Measurements from ENCODE around the gene PTPRU. TPM values are rescaled to one million over a fixed set of nuclear protein-coding genes. Genes with fewer than 3 reads are reported as not detected.

The PTPRU gene
- total RNA-seq, 1 donor: 9.4 TPM

DNA sequence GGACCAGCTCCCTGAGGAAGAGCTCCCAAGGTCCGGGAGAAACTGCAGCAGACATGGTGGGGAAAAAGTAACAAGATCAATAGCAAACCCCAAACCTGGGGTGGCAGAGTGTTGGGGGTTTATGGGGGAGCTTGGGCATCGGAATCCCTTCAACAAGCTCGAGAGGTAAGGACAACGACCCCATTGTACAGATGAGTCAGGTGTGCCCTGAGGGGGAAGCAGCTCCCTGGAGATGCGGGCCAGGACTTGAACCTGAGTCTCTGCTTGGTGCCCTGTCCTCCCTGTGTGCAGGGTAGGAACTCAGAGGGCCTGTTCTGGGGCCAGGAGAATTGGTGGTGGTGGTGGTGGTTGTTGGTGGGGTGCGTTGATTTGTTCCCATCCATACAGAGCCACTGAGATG lies 125.4 kb downstream of the PTPRU start:
- Histone ChIP-seq H3K27ac (ENCODE audit: low read depth, low read length) (no peak overlapping the region), H3K4me2 (ENCODE audit: insufficient read depth, low read length) (no peak overlapping the region), H3K9me3 (ENCODE audit: low read depth, low read length) (no peaks in the 10 kb centered on the region), H3K4me1 (ENCODE audit: insufficient read depth, low read length) (no peaks in the 10 kb centered on the region), H3K79me2 (ENCODE audit: insufficient read depth, low read length) (no peaks in the 10 kb centered on the region), H4K20me1 (ENCODE audit: insufficient read depth, low read length) (no peaks in the 10 kb centered on the region), H3K27me3 (ENCODE audit: insufficient read depth, low read length) (no peaks in the 10 kb centered on the region), H3K4me3 (ENCODE audit: insufficient read depth, low read length) (no peak overlapping the region), H3K36me3 (ENCODE audit: insufficient read depth, low read length) (no peaks in the 10 kb centered on the region), H2AFZ (ENCODE audit: low read length) (no peak overlapping the region)
- no peak for TF ChIP-seq CTCF (IDR thresholded peaks at IDR 0.05; ENCODE audit: extremely low read depth, low read depth, low read length)
- no peak for DNase-seq (ENCODE audit: insufficient read length, low spot score, missing footprints)

DNA sequence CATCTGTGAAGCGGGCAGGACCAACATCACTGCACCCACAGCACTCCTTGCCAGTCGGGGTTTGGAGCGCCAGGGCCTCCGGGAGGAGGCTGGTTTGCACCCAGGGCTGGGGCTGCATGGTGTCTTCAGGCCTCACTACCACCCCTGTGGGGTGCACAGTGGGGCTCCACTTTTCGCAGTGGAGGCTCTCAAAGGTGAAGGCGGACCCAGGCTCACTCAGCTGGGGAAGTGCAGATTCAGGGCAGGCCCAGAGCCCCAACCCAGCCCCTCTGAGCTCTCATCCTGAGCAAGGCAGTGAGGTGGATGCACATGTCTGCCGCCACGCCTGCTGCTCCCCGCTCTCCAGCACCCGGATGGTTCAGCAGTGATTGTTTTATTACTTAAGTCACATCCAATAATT lies 125.8 kb downstream of the PTPRU start:
- no peaks in the 10 kb centered on the region for H3K9me3 ChIP-seq (ENCODE audit: low read depth, low read length)
- H3K4me1 ChIP-seq (ENCODE audit: insufficient read depth, low read length): no peaks in the 10 kb centered on the region
- TF ChIP-seq CTCF (IDR thresholded peaks at IDR 0.05; ENCODE audit: extremely low read depth, low read depth, low read length): no peak
- no peaks in the 10 kb centered on the region for H3K27me3 ChIP-seq (ENCODE audit: insufficient read depth, low read length)
- H3K36me3 ChIP-seq (ENCODE audit: insufficient read depth, low read length): no peaks in the 10 kb centered on the region
- H3K79me2 ChIP-seq (ENCODE audit: insufficient read depth, low read length): no peaks in the 10 kb centered on the region
- DNase-seq (ENCODE audit: insufficient read length, low spot score, missing footprints): no peak
- H2AFZ ChIP-seq (ENCODE audit: low read length): no peak overlapping the region
- no peak overlapping the region for H3K27ac ChIP-seq (ENCODE audit: low read depth, low read length)
- no peak overlapping the region for H3K4me3 ChIP-seq (ENCODE audit: insufficient read depth, low read length)
- no peaks in the 10 kb centered on the region for H4K20me1 ChIP-seq (ENCODE audit: insufficient read depth, low read length)
- no peak overlapping the region for H3K4me2 ChIP-seq (ENCODE audit: insufficient read depth, low read length)

DNA sequence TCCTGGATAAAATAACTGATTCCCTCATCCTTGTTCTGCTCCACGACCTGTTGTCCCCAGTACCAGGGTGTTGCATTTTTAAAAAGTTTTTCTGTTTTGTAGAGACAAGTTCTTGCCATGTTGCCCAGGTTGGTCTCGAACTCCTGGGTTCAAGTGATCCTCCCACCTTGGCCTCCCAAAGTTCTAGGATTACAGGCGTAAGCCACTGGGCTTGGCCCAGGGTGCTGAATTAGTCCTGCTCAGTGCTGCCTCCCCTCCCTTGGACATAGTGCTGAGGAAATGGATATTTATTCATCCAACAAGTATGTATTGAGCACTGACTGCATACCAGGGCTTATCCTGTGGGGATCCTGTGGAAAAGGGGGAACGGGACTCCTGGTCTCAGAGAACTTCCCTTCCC lies 126.4 kb downstream of the PTPRU start:
- Histone ChIP-seq H3K4me3 (ENCODE audit: insufficient read depth, low read length) (no peak overlapping the region), H3K4me2 (ENCODE audit: insufficient read depth, low read length) (no peak overlapping the region), H3K4me1 (ENCODE audit: insufficient read depth, low read length) (no peaks in the 10 kb centered on the region), H3K27me3 (ENCODE audit: insufficient read depth, low read length) (no peaks in the 10 kb centered on the region), H4K20me1 (ENCODE audit: insufficient read depth, low read length) (no peaks in the 10 kb centered on the region), H3K9me3 (ENCODE audit: low read depth, low read length) (no peaks in the 10 kb centered on the region), H3K79me2 (ENCODE audit: insufficient read depth, low read length) (no peaks in the 10 kb centered on the region), H2AFZ (ENCODE audit: low read length) (no peak overlapping the region), H3K27ac (ENCODE audit: low read depth, low read length) (no peak overlapping the region), H3K36me3 (ENCODE audit: insufficient read depth, low read length) (no peaks in the 10 kb centered on the region)
- no peak for DNase-seq (ENCODE audit: insufficient read length, low spot score, missing footprints)
- no peak for TF ChIP-seq CTCF (IDR thresholded peaks at IDR 0.05; ENCODE audit: extremely low read depth, low read depth, low read length)

- Histone ChIP-seq H3K4me2 (ENCODE audit: insufficient read depth, low read length) (no peak overlapping the region), H3K79me2 (ENCODE audit: insufficient read depth, low read length) (no peaks in the 10 kb centered on the region), H4K20me1 (ENCODE audit: insufficient read depth, low read length) (no peaks in the 10 kb centered on the region), H3K27me3 (ENCODE audit: insufficient read depth, low read length) (no peaks in the 10 kb centered on the region), H3K27ac (ENCODE audit: low read depth, low read length) (no peak overlapping the region), H3K9me3 (ENCODE audit: low read depth, low read length) (no peaks in the 10 kb centered on the region), H3K4me3 (ENCODE audit: insufficient read depth, low read length) (no peak overlapping the region), H3K4me1 (ENCODE audit: insufficient read depth, low read length) (no peaks in the 10 kb centered on the region), H2AFZ (ENCODE audit: low read length) (no peak overlapping the region), H3K36me3 (ENCODE audit: insufficient read depth, low read length) (no peaks in the 10 kb centered on the region)
- no peak for TF ChIP-seq CTCF (IDR thresholded peaks at IDR 0.05; ENCODE audit: extremely low read depth, low read depth, low read length)
- DNase-seq (ENCODE audit: insufficient read length, low spot score, missing footprints): no peak
These were observed 127.2 kb downstream of the PTPRU start for GRCh38 chr1:29363536-29363935.

All from osteoblast (primary cell).